D721Med (cell line): ENCODE data around the gene RDH16.
"Not testable (repeated sequence)": the region's sequence is repeated elsewhere in the genome, so short reads cannot be mapped to it uniquely, and the experiment has no call there.

Experiments
- DNase-seq: peaks from one replicate; pipeline ENCODE4 v3.0.0; 2011; ENCODE audit warnings: low spot score; ENCODE audit not compliant: insufficient read length
- FAIRE-seq: peaks from 2 replicates; lab custom pipeline; 2011; peaks lifted over from hg19 to GRCh38; lab: Jason Lieb, UNC
- TF ChIP-seq, protein P1 (sequence below): IDR thresholded peaks from 2 replicates; pipeline ENCODE4 v1.5.1; 2012; ENCODE audit warnings: mild to moderate bottlenecking, control low read depth; ENCODE audit not compliant: insufficient read depth; ENCODE audit errors: missing control alignments

RDH16 gene

GRCh38 chr12:56979628-56980027, 22.2 kb upstream of the RDH16 start:
- FAIRE-seq: no peak
- TF ChIP-seq, protein P1, sequence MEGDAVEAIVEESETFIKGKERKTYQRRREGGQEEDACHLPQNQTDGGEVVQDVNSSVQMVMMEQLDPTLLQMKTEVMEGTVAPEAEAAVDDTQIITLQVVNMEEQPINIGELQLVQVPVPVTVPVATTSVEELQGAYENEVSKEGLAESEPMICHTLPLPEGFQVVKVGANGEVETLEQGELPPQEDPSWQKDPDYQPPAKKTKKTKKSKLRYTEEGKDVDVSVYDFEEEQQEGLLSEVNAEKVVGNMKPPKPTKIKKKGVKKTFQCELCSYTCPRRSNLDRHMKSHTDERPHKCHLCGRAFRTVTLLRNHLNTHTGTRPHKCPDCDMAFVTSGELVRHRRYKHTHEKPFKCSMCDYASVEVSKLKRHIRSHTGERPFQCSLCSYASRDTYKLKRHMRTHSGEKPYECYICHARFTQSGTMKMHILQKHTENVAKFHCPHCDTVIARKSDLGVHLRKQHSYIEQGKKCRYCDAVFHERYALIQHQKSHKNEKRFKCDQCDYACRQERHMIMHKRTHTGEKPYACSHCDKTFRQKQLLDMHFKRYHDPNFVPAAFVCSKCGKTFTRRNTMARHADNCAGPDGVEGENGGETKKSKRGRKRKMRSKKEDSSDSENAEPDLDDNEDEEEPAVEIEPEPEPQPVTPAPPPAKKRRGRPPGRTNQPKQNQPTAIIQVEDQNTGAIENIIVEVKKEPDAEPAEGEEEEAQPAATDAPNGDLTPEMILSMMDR: no peak
- no peak for DNase-seq

- TF ChIP-seq, protein P1: no peak
These were observed 21.2 kb upstream of the RDH16 start for GRCh38 chr12:56978397-56979138.

GRCh38 chr12:56977361-56977760, 20.0 kb upstream of the RDH16 start:
- FAIRE-seq, DNase-seq: not testable (repeated sequence)

More at GRCh38 chr12:56978397-56979138, 21.2 kb upstream of the RDH16 start:
- FAIRE-seq (no peak), DNase-seq (no peak)

DNA sequence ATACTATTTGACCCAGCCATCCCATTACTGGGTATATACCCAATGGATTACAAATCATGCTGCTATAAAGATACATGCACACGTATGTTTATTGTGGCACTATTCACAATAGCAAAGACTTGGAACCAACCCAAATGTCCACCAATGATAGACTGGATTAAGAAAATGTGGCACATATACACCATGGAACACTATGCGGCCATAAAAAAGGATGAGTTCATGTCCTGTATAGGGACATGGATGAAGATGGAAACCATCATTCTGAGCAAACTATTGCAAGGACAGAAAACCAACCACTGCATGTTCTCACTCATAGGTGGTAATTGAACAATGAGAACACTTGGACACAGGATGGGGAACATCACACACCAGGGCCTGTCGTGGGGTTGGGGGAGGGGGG, 16.8 kb upstream of the RDH16 start:
- not testable (repeated sequence) for FAIRE-seq, DNase-seq

DNA sequence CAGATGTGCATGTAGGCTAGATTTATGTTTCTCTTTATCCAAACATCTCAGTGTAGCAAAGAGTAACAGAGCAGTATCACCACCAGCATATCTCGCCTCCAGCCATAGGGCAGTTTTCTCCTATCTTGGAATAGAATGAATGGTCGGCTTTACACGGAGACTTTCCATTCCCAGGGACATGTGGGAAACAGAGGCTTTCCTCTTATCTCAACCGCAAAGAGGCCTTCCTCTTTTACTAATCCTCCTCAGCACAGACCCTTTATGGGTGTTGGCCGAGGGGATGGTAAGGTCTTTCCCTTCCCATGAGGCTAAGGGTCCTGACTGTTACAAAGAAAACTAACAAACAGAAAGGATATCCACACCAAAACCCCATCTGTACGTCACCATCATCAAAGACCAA, 11.5 kb upstream of the RDH16 start:
- not testable (repeated sequence) for DNase-seq

GRCh38 chr12:56965997-56966642, 8.7 kb upstream of the RDH16 start:
- FAIRE-seq, DNase-seq: not testable (repeated sequence)

More for the DNA sequence above, 11.5 kb upstream of the RDH16 start:
- FAIRE-seq: not testable (repeated sequence)

DNA sequence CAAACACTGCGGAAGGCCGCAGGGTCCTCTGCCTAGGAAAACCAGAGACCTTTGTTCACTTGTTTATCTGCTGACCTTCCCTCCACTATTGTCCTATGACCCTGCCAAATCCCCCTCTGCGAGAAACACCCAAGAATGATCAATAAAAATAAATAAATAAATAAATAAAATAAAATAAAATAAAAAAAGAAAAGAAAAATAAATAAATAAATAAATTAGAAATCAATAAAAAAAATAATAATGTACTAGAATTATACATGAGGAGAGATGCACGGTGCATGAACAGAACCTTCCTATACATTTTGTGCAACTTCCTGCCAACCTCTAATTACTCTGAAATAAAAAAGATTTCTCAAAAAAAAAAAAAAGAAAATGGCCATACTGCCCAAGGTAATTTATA, 7.7 kb upstream of the RDH16 start:
- FAIRE-seq, DNase-seq: not testable (repeated sequence)

DNA sequence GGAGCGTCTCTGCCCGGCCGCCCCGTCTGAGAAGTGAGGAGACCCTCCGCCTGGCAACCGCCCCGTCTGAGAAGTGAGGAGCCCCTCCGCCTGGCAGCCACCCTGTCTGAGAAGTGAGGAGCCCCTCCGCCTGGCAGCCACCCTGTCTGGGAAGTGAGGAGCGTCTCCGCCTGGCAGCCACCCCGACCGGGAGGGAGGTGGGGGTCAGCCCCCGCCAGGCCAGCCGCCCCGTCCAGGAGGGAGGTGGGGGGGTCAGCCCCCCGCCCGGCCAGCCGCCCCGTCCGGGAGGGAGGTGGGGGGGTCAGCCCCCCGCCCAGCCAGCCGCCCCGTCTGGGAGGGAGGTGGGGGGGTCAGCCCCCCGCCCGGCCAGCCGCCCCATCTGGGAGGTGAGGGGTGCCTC, 6.1 kb upstream of the RDH16 start:
- FAIRE-seq, DNase-seq: not testable (repeated sequence)

DNA sequence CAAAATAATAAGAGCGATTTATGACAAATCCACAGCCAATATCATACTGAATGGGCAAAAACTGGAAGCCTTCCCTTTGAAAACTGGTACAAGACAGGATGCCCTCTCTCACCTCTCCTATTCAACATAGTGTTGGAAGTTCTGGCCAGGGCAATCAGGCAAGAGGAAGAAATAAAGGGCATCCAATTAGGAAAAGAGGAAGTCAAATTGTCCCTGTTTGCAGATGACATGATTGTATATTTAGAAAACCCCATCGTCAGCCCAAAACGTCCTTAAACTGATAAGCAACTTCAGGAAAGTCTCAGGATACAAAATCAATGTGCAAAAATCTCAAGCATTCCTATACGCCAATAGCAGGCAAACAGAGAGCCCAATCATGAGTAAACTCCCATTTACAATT, 4.8 kb upstream of the RDH16 start:
- not testable (repeated sequence) for DNase-seq, FAIRE-seq

DNA sequence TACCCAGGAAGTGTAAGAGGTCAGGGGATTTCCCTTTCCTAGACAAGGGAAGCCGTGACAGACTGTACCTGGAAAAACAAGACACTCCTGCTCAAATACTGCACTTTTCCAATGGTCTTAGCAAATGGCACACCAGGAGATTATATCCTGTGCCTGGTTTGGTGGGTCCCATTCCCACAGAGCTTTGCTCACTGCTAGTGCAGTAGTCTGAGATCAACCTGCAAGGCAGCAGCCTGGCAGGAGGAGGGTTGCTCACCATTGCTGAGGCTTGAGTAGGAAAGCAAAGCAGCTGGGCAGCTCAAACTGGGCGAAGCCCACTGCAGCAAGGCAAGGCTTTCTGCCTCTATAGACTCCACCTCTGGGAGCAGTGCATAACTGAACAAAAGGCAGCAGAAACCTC, 1.0 kb upstream of the RDH16 start:
- TF ChIP-seq, protein P1: no peak
- DNase-seq (no peak), FAIRE-seq (no peak)

GRCh38 chr12:56955631-56956256, 1.7 kb downstream of the RDH16 start:
- TF ChIP-seq, protein P1: no peak
- no peak for FAIRE-seq
- DNase-seq: no peak
